GM19099 (cell line): ENCODE measurements around the gene B3GNT7.

Experiments used
- POLR2A ChIP-seq: IDR thresholded peaks from 3 replicates; pipeline ENCODE4 v1.6.1; 2011; ENCODE audit warnings: low read depth; ENCODE audit not compliant: insufficient read length; ENCODE audit errors: extremely low read depth

B3GNT7 gene

GRCh38 chr2:231429152-231429551 is 33.6 kb downstream of the B3GNT7 start:
- no peak for TF ChIP-seq POLR2A

GRCh38 chr2:231429901-231430300 is 34.4 kb downstream of the B3GNT7 start:
- no peak for TF ChIP-seq POLR2A

- TF ChIP-seq POLR2A, result no peak
These were observed 36.1 kb downstream of the B3GNT7 start for GRCh38 chr2:231431606-231432005.

GRCh38 chr2:231433990-231434389 is 38.5 kb downstream of the B3GNT7 start:
- TF ChIP-seq POLR2A, result no peak

GRCh38 chr2:231436957-231437356 is 41.4 kb downstream of the B3GNT7 start:
- no peak for TF ChIP-seq POLR2A

- no peak for TF ChIP-seq POLR2A
These were observed 54.1 kb downstream of the B3GNT7 start for GRCh38 chr2:231449503-231450054.

GRCh38 chr2:231450548-231450989 is 55.1 kb downstream of the B3GNT7 start:
- peak; percentile 23 for TF ChIP-seq POLR2A
